KG1 (cell line): ENCODE results near the gene NEK8.
"Not testable (repeated sequence)": the region's sequence is repeated elsewhere in the genome, so short reads cannot be mapped to it uniquely, and the experiment has no call there.

Source experiments
- DNase-seq: peaks from one replicate; lab custom pipeline; 2025; lab: John Stamatoyannopoulos, UW

The NEK8 gene

DNA sequence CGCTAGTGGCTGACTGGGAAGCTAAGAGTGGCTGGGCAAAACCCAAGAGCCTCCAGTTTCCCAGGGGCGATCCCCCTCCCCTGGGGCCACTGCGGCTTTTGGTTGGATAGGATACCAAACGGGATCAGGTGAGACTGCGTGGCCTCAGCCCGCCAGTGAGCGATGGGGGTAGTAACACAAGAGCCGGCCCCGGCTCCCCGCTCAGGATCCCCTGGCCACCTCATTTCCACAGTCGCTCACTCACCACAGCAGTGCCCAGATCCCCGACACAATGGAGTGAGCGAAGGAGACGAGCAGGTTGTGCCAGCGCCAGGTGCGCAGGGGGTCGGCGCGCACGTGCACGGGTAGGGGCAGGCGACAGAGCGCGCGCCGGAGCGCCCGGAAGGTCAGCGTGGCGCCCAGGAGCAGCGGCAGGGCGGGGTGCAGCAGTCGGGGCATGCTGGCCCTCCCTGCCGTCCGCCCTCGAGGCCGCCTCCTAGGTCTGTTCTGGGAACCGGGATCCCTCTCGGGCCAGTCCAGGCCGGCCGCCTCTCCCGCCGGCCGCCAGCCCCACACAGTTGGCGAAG, 2.8 kb upstream of the NEK8 start:
- DNase-seq: peak; percentile 68

DNA sequence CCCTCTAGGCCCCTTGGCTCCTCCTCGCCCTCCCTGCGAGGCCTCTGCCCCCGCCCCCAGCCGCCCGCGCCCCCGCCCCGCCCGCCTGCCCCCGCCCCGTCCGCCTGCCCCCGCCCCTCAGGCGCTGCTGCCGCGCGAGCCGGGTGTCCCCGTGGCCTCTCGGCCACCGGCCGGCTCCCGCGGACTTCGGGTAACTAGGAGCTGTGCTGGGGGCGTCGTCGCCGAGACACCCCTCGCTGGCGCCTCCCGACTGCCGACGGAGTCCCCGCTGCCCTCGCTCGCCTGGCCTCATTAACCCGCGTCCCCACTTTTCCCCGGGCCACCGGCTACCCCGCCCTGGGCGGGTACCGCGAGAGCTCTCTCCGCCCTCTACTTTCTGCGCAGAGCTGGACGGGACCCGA, 2.4 kb upstream of the NEK8 start, which contains the start of gene TLCD1:
TSS of gene TLCD1 (minus strand) at position 8 of the 401 bp plus-strand sequence. CDS start 136 bp downstream, outside the sequence.
- DNase-seq: peak; percentile 66

DNA sequence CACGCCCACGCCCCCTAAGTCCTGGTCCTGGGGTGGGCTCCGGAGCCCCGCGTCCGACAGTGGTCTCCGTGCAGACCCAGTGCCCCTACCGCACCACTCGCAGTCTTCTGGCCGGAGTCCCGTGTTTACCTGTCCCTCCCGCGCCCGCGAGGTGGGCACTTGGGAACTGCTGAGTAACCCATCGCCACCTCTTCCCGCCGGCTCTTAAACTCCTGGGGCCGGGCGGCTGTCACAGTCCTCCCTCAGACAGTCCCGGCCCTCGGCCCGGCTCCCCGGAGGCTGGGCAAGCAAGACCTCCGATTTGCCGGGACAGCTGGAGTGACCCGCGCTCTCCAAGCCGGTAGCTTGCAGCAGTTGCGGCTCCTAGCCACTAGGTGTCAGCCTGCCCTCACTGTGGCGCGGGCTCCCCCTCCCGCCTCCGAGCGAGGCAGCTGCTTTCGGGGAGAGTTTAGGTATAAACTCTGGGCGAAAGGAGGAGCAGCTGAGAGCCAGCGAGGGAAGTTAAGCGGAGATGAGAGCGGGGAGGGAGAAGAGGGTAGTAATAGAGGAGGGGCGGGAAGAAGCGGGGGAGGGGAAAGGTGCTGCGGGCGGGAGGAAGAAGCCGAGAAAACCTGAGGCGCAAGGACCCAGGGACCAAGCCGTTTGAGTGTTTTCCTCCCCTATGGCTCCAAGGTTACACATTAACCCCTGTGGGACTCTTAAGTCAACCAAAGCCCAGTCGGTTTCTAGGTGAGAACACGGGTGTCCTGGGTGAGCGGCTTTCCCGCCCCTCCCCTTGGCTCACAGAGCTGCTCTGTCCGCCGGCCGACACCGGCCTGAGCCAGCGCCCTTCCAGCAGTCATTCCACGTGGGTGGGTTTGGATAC, 1.7 kb upstream of the NEK8 start:
- DNase-seq: peak; percentile 77

DNA sequence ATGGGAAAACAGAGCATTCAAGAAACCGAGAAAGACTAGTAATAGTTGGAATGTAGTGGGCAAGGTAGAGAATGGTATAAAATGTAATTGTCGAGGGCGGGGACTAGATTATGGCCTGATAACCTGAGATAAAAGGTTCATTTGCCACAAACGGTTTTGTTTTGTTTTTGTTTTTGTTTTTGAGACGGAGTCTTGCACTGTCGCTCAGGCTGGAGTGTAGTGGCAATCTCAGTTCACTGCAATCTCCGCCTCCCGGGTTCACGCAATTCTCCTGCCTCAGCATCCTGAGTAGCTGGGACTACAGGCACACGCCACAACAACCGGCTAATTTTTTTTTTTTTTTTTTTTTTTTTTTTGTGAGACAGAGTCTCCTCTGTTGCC, 1.4 kb downstream of the NEK8 start:
- DNase-seq: no peak

DNA sequence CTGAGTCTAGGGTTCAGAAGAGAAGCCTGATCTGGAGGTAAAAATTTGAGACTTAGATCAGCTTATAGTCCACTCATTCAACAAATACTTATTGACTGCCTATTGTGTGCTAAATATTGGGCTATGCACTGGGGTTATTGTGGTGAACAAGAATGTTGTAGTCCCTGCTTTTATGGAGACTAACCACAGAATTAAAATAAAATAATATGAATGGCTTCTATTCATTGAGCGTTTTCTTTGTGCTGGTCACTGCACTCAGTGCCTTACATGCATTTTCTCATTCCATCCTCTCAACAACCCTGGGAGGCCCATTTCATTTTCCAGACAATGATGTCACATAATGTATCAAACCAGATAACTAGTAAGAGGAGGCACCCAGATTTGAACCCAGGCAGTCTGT, 4.8 kb downstream of the NEK8 start:
- no peak for DNase-seq

DNA sequence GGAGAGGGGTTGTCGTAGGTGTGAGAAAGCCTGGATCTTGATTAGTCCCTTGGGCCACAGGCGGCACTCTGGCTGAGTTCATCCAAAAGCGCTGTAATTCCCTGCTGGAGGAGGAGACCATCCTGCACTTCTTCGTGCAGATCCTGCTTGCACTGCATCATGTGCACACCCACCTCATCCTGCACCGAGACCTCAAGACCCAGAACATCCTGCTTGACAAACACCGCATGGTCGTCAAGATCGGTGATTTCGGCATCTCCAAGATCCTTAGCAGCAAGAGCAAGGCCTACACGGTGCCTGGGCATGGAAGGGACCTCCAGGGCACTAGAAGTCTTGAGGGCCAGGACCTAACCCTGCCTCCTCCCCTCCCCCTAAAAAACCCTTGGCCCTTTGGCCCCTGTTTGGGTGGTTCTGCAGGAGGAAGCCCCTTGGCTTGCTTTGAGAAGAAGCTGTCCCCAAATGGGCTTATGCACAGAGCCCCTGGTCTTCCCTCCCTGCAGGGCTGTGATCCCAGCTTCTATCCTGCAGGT, 6.2 kb downstream of the NEK8 start:
- DNase-seq: no peak

DNA sequence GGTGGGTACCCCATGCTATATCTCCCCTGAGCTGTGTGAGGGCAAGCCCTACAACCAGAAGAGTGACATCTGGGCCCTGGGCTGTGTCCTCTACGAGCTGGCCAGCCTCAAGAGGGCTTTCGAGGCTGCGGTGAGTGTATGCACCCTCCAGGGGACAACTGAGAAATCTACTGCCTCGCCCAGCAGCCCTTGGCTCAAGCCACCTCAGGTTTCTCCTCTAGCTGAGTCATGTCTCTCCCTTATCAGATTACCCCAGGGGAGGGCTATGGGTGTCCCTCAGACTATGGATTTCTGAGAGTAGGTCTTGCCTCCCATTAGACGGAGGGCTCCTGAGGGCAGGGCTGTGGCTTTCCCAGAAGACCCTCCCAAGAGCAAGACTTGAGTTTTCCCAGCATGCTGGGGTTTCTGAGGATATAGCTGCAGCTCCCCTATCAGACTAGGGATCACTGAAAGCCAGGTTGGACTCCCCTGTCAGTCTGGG, 6.7 kb downstream of the NEK8 start:
- DNase-seq: no peak

DNA sequence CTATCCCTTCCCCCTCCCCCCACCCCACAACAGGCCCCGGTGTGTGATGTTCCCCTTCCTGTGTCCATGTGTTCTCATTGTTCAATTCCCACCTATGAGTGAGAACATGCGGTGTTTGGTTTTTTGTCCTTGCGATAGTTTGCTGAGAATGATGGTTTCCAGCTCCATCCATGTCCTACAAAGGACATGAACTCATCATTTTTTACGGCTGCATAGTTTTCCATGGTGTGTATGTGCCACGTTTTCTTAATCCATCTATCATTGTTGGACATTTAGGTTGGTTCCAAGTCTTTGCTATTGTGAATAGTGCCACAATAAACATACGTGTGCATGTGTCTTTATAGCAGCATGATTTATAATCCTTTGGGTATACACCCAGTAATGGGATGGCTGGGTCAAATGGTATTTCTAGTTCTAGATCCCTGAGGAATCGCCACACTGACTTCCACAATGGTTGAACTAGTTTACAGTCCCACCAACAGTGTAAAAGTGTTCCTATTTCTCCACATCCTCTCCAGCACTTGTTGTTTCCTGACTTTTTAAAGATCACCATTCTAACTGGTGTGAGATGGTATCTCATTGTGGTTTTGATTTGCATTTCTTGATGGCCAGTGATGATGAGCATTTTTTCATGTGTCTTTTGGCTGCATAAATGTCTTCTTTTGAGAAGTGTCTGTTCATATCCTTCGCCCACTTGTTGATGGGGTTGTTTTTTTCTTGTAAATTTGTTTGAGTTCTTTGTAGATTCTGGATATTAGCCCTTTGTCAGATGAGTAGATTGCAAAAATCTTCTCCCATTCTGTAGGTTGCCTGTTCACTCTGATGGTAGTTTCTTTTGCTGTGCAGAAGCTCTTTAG, 7.6 kb downstream of the NEK8 start:
- not testable (repeated sequence) for DNase-seq

DNA sequence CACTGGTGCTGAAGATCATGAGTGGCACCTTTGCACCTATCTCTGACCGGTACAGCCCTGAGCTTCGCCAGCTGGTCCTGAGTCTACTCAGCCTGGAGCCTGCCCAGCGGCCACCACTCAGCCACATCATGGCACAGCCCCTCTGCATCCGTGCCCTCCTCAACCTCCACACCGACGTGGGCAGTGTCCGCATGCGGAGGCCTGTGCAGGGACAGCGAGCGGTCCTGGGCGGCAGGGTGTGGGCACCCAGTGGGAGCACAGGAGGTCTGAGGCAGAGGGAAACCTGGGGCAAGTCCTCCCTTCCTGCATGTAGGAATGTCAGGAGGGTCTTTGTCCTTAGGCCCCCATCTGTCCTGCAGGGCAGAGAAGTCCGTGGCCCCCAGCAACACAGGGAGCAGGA, 8.7 kb downstream of the NEK8 start:
- DNase-seq: no peak

DNA sequence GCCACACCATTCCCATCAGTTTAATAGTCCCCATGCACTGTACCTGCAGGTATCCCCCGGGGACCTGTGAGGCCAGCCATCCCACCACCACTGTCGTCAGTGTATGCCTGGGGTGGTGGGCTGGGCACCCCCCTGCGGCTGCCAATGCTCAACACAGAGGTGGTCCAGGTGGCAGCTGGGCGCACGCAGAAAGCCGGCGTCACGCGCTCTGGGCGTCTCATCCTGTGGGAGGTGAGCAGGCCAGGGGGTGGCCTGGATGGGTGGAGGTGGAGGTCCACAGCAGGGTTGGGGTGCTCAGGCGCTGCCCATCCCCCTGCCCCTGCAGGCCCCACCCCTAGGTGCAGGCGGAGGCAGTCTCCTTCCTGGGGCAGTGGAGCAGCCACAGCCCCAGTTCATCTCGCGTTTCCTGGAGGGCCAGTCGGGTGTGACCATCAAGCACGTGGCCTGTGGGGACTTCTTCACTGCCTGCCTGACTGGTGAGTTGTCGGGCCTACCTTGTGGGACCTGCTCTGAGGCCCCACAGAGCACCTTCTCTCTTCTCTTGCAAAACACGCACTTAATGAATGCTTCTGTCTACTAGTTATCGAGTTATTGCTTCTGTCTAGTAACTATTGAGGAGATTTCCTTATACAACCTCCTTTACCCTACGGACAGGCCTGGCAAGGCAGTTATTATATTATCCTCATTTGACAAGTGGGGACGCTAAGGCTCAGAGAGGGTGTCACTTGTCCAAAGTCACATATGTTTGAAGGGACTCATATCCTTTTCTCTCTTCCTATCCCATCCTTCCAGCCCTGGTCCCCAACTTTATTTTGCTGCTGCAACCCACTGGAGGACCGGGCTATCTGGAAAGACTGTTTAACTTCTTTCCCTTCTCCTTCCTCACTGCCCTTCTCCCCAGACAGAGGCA, 9.4 kb downstream of the NEK8 start:
- DNase-seq: no peak

DNA sequence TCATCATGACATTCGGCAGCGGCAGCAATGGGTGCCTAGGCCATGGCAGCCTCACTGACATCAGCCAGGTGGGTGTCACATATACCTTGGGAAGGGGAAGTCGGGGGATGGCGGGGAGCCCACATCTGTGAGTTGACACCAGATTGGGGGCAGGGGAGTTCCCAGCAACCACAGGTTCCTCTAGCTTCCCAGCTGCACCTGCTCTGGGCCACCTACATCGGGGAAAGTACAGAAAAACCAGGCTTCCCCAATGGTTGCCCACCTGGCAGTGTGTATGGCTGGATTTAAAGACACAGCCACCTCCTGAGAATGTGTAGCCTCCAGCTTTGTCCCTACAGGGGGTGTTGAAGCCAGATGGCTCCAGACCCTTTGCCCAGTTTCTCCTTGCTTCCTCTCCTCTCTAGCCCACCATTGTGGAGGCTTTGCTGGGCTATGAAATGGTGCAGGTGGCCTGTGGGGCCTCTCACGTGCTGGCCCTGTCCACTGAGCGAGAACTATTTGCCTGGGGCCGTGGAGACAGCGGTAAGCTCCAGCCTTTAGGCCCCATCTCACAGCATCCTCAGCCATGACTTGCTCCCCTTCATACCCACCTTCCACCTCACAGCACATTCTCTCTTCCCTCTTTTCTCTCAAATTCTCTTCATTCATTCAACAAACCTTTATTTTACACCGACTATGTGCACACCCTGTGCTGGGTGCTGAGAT, 10.2 kb downstream of the NEK8 start:
- DNase-seq: no peak

DNA sequence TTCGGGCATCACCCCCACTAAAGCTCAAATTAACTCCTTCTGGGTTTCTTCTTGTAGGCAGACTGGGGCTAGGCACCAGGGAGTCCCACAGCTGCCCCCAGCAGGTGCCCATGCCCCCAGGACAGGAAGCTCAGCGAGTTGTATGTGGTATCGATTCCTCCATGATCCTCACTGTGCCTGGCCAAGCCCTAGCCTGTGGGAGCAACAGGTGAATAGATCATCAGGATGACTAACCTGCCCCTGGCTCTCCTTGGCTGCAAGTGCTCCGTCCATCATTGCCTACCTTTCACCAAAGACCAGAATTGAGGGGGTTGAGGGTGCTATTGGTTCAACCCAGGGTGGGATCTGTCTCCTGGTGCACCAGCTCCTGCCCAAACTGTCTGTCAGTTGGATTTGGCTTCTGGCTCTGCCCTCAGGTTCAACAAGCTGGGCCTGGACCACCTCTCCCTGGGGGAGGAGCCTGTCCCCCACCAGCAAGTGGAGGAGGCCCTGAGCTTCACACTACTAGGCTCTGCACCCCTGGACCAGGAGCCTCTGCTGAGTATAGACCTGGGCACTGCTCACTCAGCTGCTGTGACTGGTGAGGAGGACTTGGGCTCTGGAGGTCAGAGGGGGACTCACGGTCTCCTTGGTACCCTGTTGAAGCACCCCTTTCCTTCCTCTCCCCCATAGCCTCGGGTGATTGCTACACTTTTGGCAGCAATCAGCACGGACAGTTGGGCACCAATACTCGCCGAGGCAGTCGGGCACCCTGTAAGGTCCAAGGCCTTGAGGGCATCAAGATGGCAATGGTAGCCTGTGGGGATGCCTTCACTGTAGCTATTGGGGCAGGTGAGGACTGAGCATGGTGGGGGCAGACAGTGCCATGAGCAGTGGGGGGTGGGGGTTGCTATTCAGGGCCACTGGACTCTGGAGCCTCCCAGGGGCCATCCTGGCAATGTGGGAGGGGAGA, 12.1 kb downstream of the NEK8 start:
- DNase-seq: no peak

DNA sequence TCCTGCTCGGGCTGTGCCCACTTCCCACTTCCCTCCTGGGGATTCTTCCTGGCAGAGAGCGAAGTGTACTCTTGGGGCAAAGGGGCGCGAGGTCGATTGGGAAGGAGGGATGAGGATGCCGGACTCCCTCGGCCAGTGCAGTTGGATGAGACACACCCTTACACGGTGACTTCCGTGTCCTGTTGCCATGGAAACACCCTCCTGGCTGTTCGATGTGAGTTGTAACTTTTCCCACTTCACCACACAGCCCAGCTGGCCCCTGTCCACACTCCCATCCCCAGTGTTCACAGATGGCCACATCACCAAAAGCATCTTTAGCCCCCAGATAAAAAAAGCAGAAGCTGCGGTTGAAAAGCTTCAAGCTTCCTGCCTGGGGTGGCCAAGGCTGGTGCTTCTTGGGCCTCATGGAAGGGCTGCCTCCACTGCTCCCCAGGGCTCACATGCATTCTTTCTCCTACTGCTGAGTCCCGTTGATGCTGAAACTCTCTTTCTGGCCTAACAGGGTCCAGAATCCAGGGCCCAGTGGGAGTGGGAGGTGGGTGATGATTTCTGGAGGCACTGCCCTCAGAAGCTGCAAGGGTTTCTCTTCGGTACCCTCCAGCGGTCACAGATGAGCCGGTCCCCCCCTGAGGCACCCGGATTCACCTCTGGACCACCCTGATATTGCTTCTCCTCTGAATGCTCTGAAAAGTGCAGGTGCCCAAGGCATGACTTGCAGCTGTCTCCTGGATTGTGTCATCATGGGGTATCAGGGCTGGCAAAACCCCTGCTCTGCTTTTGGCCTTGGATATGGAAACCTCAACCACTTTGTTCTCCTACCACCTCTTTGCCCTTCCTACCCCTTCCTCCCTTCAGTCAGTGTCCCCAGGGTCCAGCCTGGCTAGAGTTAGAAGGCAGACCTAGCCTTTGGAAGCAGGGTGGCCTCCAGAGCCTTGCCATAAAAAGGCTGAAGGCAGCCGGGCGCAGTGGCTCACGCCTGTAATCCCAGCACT, 13.1 kb downstream of the NEK8 start:
- DNase-seq: peak; percentile 51

DNA sequence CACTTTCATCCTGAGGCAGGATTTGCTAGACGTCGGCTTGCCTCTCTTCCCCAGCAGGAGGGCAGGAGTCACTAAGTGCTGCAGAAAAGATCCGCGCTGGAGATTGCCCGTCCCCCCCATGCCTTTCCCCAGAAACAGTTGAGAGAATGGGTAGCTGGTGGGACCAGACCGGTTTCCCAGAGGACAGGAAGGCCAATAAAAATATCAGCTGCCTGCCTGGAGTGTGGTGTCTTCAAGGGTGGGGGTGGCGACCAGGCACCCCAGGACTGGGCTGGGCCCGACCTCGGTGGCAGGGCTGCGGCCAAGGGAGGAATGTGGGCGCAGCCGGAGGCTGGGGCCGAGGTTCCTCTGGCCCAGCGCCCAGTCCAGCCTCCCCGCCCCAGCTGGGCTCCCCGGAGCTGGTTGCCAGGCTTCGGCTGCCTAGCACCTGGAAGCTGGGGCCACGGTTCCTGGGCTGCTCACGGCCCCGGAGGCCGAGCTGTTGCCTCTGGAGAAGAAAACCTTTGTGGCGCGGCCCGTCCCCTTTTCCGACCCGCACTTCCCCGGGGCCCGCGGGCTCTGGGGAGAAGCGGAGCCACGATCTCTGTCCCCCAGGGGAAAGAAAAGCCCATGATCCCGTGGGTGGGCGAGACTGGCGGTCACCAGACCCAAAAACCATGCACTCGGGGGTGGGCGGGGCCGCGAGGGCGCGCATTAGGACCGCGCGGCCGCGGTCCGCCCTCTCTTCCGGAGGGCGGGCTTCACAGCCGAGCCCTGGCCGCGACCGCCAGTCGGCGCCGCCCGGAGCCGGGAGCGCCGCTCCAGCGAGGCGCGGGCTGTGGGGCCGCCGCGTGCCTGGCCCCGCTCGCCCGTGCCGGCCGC, 14.9 kb downstream of the NEK8 start, which contains the start of gene TRAF4:
TSS of gene TRAF4 (plus strand) at position 769 of the 861 bp plus-strand sequence. CDS start 102 bp downstream, outside the sequence.
- DNase-seq: peak; percentile 52

DNA sequence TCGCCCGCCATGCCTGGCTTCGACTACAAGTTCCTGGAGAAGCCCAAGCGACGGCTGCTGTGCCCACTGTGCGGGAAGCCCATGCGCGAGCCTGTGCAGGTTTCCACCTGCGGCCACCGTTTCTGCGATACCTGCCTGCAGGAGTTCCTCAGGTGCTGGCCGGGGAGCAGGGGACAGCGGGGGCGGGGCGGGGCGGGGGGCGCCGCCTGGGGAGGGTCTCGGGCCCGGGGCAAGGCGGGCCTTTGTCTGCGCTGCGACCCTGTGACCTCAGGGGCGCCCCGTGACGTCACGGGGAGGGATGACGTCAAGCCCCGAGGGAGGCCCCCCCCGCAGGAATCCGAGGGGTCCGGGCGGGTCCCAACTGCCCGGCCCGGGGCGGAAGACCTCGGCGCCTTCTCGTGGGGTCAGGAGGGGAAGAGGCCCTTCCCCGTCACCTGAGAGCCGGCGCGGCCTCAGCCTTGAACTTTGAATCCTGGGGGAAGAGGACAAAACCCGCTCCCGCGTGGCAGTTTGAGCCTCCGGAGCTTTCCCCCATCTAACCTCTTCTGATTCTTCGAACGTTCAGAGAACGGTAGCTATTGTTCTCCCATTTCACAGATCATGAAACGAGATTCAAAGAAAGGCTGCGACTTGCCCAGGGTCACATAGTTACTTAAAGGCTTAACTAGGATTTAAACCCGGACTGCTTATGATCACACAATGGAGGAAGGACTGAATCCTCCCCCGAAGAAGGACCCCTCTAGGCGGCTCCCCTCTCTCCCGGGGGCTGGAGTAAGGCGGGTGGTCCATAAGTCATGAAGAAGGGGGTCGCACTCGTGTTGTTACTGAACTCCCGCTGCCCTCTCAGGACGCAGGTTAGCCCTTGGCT, 15.8 kb downstream of the NEK8 start:
- peak; percentile 44 for DNase-seq
